Body of pancreas (tissue), 4 donors: ENCODE data around the gene FUNDC2.

ENCODE experiments used
- POLR2A ChIP-seq, 3 donors: fragments of 450-650 bp; IDR thresholded peaks; one replicate each; pipeline ENCODE4 v1.6.1; 2016; ENCODE audit warnings: antibody characterized with exemption in 3 of 3, mild to moderate bottlenecking in 2 of 3
- TF ChIP-seq, protein P1 (sequence below), 7 experiments: fragments of 450-650 bp in 4 of 7; fragments of 200-600 bp in 3 of 7; sonication (generic) in 3 of 7; IDR thresholded peaks; one replicate each; pipeline ENCODE4 v1.5.1; 2016 to 2019; ENCODE audit warnings: antibody characterized with exemption in 7 of 7

GRCh38 chrX:155022585-155022984, 4.1 kb upstream of the FUNDC2 start, which contains the start of gene F8:
- TF ChIP-seq, protein P1, sequence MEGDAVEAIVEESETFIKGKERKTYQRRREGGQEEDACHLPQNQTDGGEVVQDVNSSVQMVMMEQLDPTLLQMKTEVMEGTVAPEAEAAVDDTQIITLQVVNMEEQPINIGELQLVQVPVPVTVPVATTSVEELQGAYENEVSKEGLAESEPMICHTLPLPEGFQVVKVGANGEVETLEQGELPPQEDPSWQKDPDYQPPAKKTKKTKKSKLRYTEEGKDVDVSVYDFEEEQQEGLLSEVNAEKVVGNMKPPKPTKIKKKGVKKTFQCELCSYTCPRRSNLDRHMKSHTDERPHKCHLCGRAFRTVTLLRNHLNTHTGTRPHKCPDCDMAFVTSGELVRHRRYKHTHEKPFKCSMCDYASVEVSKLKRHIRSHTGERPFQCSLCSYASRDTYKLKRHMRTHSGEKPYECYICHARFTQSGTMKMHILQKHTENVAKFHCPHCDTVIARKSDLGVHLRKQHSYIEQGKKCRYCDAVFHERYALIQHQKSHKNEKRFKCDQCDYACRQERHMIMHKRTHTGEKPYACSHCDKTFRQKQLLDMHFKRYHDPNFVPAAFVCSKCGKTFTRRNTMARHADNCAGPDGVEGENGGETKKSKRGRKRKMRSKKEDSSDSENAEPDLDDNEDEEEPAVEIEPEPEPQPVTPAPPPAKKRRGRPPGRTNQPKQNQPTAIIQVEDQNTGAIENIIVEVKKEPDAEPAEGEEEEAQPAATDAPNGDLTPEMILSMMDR (IDR thresholded peaks at IDR 0.05) = no peak
- peak in 1 of 3 donors; percentile 37 for TF ChIP-seq POLR2A (IDR thresholded peaks at IDR 0.05)
